ENCODE measurements around the gene IL12RB1.
A peak's percentile ranks its signal among the peaks of the same experiment; 100 is the strongest.
"Not testable (repeated sequence)": the region's sequence is repeated elsewhere in the genome, so short reads cannot be mapped to it uniquely, and the experiment has no call there.

Gene IL12RB1

GRCh38 chr19:18110609-18111232 is 24.0 kb upstream of the IL12RB1 start:
- no peak for DNase-seq

GRCh38 chr19:18109733-18110608 is 23.2 kb upstream of the IL12RB1 start:
- no peak for DNase-seq

- no peak for DNase-seq
Measured at GRCh38 chr19:18109341-18109732, 22.6 kb upstream of the IL12RB1 start.

- DNase-seq = no peak
Measured at GRCh38 chr19:18108897-18109296, 22.2 kb upstream of the IL12RB1 start.

DNA sequence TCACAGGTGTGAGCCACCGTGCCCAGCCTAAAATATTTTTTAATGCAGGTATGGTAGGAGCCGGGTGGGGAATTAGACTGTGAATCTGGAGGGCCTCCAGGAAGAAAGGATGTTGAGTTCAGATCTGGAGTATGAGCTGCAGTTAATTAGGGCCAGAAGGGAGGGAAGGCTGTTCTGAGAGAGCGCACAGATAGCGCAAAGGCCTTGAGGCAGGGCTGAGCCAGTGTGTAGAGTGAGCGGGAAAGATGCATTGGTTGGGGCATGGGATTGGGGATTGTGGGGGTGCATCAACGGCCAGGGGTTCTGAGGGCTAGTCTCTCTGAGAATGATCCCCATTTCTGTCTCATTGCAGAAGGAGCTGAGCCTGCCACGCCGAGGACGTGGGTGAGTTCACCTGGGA is 20.5 kb upstream of the IL12RB1 start:
- DNase-seq = no peak

DNA sequence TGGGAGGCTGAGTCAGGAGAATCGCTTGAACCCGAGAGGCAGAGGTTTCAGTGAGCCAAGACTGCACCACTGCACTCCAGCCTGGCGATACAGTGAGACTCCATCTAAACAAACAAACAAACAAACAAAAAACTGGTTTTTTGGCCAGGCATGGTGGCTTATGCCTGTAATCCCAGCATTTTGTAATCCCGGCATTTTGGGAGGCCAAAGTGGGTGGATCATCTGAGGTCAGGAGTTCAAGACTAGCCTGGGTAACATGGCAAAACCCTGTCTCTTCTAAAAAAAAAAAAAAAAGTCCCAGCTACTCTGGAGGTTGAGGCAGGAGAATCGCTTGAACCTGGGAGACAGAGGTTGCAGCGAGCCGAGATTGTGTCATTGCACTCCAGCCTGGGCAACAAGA is 18.5 kb upstream of the IL12RB1 start:
- DNase-seq = not testable (repeated sequence)

GRCh38 chr19:18104793-18105131 is 18.0 kb upstream of the IL12RB1 start:
- no peak for DNase-seq

DNA sequence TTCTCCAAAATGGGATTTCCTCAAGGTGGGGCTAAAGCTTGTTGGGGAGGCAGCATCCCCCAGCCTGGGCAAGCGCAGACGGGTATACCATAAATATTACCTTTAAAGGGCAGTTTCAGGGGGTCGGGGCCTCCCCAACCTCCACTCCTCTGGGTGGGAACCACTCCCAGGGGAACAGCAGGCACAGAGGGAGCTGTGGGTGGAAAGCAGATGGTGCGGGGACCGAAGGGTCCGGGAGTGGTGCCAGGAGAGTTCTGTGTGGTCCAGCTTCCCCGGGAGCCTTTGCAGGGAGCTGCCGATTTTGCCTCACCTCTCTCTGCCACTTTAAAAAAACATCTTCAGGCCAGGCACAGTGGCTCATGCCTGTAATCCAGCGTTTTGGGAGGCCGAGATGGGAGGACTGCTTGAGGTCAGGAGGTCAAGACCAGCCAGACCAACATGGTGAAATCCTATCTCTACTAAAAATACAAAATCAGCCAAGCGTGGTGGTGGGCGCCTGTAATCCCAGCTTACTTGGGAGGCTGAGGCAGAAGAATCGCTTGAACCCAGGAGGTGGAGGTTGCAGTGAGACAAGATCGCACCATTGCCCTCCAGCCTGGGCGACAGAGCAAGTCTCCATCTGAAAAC is 16.3 kb upstream of the IL12RB1 start:
- DNase-seq = peak; percentile 32

DNA sequence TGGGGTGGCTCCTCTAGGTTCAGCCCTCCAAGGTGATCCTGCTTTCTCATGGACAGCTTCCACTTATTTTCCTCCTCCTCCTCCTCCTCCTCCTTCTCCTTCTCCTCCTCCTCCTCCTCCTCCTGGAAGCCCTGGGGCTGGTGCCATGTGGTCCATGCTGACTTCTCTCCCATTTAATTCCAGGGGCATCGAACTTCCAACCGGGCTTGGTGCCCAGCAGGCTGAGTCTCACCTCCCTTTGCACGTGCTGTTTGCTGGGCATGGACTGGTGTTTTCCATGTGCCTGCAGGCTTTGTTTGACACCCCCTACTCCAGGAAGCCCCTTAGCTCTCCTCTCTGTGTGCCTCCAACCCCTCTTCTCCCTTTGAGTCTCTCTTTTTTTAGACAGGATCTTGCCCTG is 14.5 kb upstream of the IL12RB1 start:
- DNase-seq = no peak

DNA sequence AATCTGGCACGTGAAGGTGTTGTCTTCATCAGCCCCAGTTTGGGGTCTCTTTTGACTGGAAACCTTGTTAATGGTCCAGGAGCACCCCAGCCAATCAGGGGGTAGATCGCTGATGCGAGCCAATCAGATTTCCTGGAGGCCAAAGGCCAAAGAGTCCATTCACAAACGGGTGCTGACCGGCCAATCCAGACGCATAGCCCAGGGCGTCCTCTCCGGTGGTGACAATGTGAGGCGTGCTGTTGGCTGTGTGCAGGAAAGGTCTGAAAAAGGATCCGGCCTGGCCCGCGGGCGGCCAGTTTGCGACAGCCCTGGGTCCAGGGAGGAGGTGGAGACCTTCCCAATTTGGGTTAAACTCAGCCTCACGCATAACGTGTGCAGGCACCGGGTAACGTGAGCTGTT is 14.0 kb upstream of the IL12RB1 start:
- DNase-seq = no peak

DNA sequence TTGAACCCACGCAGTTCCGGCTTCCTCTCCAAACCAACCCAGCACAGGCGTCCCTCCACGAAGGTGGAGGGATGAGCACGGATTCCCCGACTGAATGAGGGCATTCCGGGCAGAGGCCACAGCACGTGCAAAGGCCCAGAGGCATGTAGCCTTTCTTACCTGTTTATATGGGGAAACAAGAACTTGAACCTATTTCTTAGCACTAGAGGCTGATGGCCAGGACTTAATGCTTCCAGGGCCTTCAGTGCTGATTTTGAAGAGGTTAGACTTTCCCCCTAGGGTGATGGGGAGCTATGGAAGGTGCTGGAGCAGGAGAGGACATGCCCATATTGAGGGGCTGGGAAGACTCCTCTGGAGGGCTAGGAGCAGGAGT is 12.9 kb upstream of the IL12RB1 start:
- no peak for DNase-seq

- DNase-seq = no peak
Measured at GRCh38 chr19:18098891-18099622, 12.3 kb upstream of the IL12RB1 start.

DNA sequence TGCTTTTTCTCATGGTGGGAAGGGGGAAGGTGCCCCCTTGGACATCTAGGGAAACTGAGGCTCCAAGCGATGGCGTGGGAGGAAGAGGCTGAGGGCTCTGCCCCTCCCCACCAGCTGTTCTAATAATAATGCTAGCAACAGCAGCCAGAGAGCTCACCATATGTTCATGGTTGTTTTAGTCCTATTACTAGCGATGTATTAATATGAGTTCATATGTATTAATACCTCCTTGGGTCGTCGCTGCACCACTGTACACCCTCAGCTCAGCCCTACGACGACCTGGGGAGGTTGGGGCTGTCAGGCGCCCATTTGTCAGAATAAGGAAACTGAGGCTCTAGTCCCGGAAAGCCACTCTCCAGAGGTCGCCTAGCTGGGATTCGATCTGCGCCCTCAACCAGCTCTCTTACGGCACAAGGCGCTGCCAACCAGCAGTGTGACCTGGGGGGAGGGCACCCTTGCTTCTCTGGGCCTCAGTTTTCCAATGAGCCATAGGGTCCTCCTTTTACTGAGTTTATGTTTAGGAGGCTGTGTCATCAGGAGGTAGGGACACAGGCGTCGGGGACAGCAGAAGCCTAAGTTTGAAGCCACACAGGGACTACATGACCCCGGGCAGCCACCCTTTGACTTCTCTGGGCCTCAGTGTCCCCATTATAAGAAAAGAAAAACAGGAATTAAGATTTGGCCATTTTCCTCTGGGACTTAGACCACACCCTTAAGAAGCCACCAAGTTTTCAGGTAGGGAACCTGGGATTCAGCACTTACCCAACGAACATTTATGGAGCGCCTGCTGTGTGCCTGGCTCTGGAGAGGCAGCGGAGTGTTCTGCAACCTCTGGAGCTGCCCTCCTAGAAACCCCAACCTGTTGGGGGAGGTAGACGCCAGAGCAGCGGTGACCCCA is 11.5 kb upstream of the IL12RB1 start:
- DNase-seq = peak; percentile 10

- DNase-seq = peak; percentile 53
Measured at GRCh38 chr19:18097217-18097992, 10.7 kb upstream of the IL12RB1 start, which contains the start of gene MAST3. Gene MAST3 (plus strand): TSS chr19:18097778. CDS start chr19:18097793, 15 bp downstream.

- DNase-seq = no peak
Measured at GRCh38 chr19:18096258-18096657, 9.5 kb upstream of the IL12RB1 start.

DNA sequence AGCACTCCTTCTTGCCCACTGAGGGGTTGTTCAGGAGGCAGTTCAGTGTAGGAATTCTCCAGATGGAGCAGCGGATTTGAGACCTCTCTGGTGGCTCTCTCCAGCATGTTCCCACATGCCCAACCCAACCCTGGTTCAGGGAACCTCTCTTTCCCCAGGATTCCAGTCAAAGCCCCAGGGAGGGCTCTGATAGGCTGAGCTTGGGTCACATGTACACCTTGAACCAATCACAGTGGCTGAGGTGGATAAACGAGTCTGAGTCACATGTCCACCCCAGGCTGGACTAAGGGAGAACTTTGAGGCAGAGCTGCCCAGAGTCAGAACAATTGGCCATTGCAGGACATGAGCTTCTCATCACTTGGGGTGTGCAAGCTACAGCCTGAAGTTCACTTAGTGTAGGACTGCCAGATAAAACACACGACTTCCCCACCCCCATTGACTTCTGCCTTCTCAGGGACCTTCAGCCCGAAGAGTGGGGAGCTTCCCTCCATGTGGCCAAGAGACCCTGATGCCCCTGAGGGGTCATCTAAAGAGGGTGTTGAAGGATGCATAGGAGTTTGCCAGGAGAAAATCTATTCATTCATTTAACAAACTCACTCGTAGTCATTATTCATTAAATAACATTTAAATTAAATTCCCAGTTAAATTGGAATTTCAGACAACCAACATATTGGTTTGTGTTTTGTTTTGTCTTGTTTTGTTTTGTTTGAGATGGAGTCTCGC is 6.9 kb upstream of the IL12RB1 start:
- DNase-seq = peak; percentile 6

DNA sequence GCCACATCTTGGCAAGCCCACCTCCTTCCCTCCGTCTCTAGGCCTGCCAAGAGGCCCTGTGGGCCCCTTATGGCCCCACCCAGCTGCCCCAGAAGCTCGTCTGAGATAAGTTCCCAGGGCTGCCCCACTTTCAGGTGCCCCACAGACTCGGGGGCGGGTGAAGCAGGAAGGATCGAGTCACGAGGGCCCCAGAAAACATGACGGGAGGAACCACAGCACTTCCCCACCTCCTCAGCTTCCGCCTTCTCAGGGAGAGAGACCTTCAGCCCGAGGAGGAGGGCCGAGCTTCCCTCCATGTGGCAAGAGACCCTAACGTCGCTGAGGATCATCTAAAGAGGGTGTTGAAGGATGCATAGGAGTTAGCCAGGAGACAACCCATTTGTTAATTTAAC is 4.5 kb upstream of the IL12RB1 start:
- no peak for DNase-seq

DNA sequence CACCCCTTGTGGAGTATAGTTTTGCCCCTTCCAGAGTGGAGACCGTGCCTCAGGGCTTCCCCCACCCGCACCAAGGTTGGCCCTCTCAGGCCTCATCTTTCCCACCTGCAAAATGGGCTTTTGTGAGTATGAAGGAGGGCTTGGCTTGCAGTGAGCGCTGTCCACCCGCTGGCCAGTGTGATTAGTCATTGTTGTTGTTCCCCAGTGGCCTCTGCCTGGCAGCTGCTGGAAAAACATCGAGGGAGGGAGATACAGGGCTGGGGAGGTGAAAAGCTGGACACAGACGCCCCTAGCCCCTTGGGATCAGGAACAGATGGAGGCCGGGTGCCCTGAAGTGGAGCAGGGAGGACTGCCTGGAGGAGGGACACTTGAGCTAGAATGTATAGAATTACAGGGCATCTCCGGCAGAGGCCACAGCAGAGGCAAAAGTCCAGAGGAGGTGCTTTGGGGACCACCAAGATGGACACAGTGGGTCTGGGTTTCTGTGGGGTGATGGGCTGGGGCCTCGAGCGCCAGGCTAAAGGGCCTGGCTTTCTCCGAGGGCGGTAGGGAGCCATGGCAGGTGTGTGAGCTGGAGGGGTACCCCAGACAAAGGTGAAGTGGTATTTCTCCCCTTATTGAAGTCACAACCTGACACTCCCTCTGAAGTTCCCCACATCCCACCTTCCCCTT is 3.9 kb upstream of the IL12RB1 start:
- DNase-seq = no peak

GRCh38 chr19:18089726-18090125 is 3.0 kb upstream of the IL12RB1 start:
- no peak for DNase-seq

- not testable (repeated sequence) for DNase-seq
Measured at GRCh38 chr19:18089096-18089541, 2.4 kb upstream of the IL12RB1 start.
